ENCODE results near the gene MAPK10.

GRCh38 chr4:86108137-86108536 lies 251.7 kb downstream of the MAPK10 start:
- no peak for TF ChIP-seq POLR2A (IDR thresholded peaks at IDR 0.05; ENCODE audit: low read depth, low read length)
- no peak for TF ChIP-seq POLR2AphosphoS5 (IDR thresholded peaks at IDR 0.05; ENCODE audit: low read depth, low read length)
